Breast epithelium (tissue), 4 donors: Measurements from ENCODE around the gene SSR2. TPM values are rescaled to one million over a fixed set of nuclear protein-coding genes. Genes with fewer than 3 reads are reported as not detected.

Source experiments
- DNase-seq, 2 donors: peaks; one replicate each; pipeline ENCODE4 v3.0.0-alpha.2; 2019; ENCODE audit warnings: low spot score in 2 of 2
- H3K27ac ChIP-seq, 2 donors: fragments of 200-600 bp; sonication (generic) in 1 of 2; one replicate each; pipeline ENCODE4 v1.5.1; 2016 to 2019; ENCODE audit warnings: mild to moderate bottlenecking in 1 of 2
- H3K27me3 ChIP-seq, 2 donors: fragments of 200-600 bp; sonication (generic) in 1 of 2; one replicate each; pipeline versions ENCODE4 v1.5.1 to v1.6.0; 2017 to 2019; ENCODE audit warnings: control low read depth in 1 of 2, mild to moderate bottlenecking in 1 of 2
- H3K36me3 ChIP-seq: fragments of 200-600 bp; one replicate; pipeline ENCODE4 v1.5.1; 2019
- H3K4me1 ChIP-seq, 2 donors: fragments of 200-600 bp; sonication (generic); one replicate each; pipeline ENCODE4 v1.5.1; 2016 to 2019; ENCODE audit warnings: control low read depth in 1 of 2
- H3K4me3 ChIP-seq, 3 donors: fragments of 200-600 bp; sonication (generic); 1 replicate in 2 of 3; 2 replicates in 1 of 3; pipeline ENCODE4 v1.5.1; 2016 to 2019; ENCODE audit warnings: mild to moderate bottlenecking in 3 of 3, moderate library complexity in 2 of 3
- H3K9me3 ChIP-seq, 2 donors: fragments of 200-600 bp; sonication (generic) in 1 of 2; one replicate each; pipeline ENCODE4 v1.5.1; 2016 to 2019; ENCODE audit warnings: control low read depth in 1 of 2
- CTCF ChIP-seq, 3 donors: fragments of 450-650 bp; IDR thresholded peaks; one replicate each; pipeline ENCODE4 v1.5.1; 2016 to 2017; ENCODE audit warnings: antibody characterized with exemption in 3 of 3, mild to moderate bottlenecking in 3 of 3, moderate library complexity in 3 of 3
- POLR2A ChIP-seq: fragments of 450-650 bp; IDR thresholded peaks from one replicate; pipeline ENCODE4 v1.6.1; 2016; ENCODE audit warnings: antibody characterized with exemption, mild to moderate bottlenecking, moderate library complexity
- POLR2AphosphoS5 ChIP-seq, 3 donors: sonication (generic); formaldehyde crosslinking; IDR thresholded peaks; one replicate each; pipeline ENCODE4 v1.6.1; 2017; ENCODE audit warnings: antibody characterized with exemption in 3 of 3
- intact Hi-C: fragments of 100-400 bp; cut with DNase I; formaldehyde crosslinking; loops from one replicate; pipeline ENCODE4 v1.15.1; 2023; ENCODE audit warnings: low total_unique reads
- total RNA-seq, 3 donors: library from RNA; depleted of rRNA; stranded (reverse); fragments of >200 nt; gene quantifications; one replicate each; pipeline ENCODE4 v1.1.0, GENCODE V29; 2016

The SSR2 gene
- total RNA-seq, 3 donors from 2014 or later, result 305 to 407 (median 370) TPM

- Histone ChIP-seq H3K27ac (no peak overlapping the region), H3K4me3 (no peak overlapping the region), H3K27me3 (no peaks in the 10 kb centered on the region), H3K36me3 (no peaks in the 10 kb centered on the region), H3K9me3 (no peaks in the 10 kb centered on the region), H3K4me1 (no peaks in the 10 kb centered on the region)
- intact Hi-C loops, result no loop called here
- no peak for TF ChIP-seq POLR2A
- no peak for TF ChIP-seq CTCF (IDR thresholded peaks at IDR 0.05)
- TF ChIP-seq POLR2AphosphoS5 (IDR thresholded peaks at IDR 0.05), result no peak
- no peak for DNase-seq
These were observed 4.0 kb upstream of the SSR2 start for GRCh38 chr1:156024801-156025200.

GRCh38 chr1:156021954-156022353 is 1.2 kb upstream of the SSR2 start:
- no peak for DNase-seq
- Histone ChIP-seq H3K4me3 (no peak overlapping the region), H3K27me3 (no peaks in the 10 kb centered on the region), H3K36me3 (no peaks in the 10 kb centered on the region), H3K9me3 (no peaks in the 10 kb centered on the region), H3K27ac (no peak overlapping the region), H3K4me1 (no peaks in the 10 kb centered on the region)
- intact Hi-C loops, result no loop called here
- no peak for TF ChIP-seq POLR2A
- no peak for TF ChIP-seq POLR2AphosphoS5 (IDR thresholded peaks at IDR 0.05)
- TF ChIP-seq CTCF (IDR thresholded peaks at IDR 0.05), result no peak

- Histone ChIP-seq H3K4me1 (no peaks in the 10 kb centered on the region), H3K27ac (peak overlapping the region in 1 of 2 donors; percentile 94), H3K9me3 (no peaks in the 10 kb centered on the region), H3K36me3 (no peaks in the 10 kb centered on the region), H3K4me3 (peak overlapping the region; percentile 89 to 95 (median 89)), H3K27me3 (no peaks in the 10 kb centered on the region)
- no peak for DNase-seq
- intact Hi-C loops, result no loop called here
- no peak for TF ChIP-seq POLR2A
- TF ChIP-seq CTCF (IDR thresholded peaks at IDR 0.05), result no peak
- no peak for TF ChIP-seq POLR2AphosphoS5 (IDR thresholded peaks at IDR 0.05)
These were observed 310 bp upstream of the SSR2 start for GRCh38 chr1:156021093-156021428.

- peak overlapping the region; percentile 92 to 94 for H3K27ac ChIP-seq
These were observed 832 bp downstream of the SSR2 start for GRCh38 chr1:156019946-156020292.

GRCh38 chr1:156014829-156015228 is 5.9 kb downstream of the SSR2 start:
- DNase-seq, result no peak
- no peak for TF ChIP-seq POLR2A
- no peak for TF ChIP-seq POLR2AphosphoS5 (IDR thresholded peaks at IDR 0.05)
- no peak for TF ChIP-seq CTCF (IDR thresholded peaks at IDR 0.05)
- intact Hi-C loops, result no loop called here
- Histone ChIP-seq H3K9me3 (no peaks in the 10 kb centered on the region), H3K36me3 (no peaks in the 10 kb centered on the region), H3K27ac (no peak overlapping the region), H3K4me1 (no peaks in the 10 kb centered on the region), H3K27me3 (no peaks in the 10 kb centered on the region), H3K4me3 (no peak overlapping the region)

More at GRCh38 chr1:156019946-156020292, 832 bp downstream of the SSR2 start:
- Histone ChIP-seq H3K9me3 (no peaks in the 10 kb centered on the region), H3K4me1 (no peaks in the 10 kb centered on the region), H3K27me3 (no peaks in the 10 kb centered on the region), H3K36me3 (no peaks in the 10 kb centered on the region), H3K4me3 (peak overlapping the region; percentile 89 to 95 (median 89))
- intact Hi-C loops, result no loop called here
- TF ChIP-seq POLR2AphosphoS5 (IDR thresholded peaks at IDR 0.05) (no peak), CTCF (IDR thresholded peaks at IDR 0.05) (no peak), POLR2A (no peak)
- DNase-seq, result no peak
